HEK293T (cell line): ENCODE results near the gene RFNG.

ENCODE experiments used
- CTCF ChIA-PET: fragments of 350-600 bp; formaldehyde crosslinking; extraction: SDS; loops from one replicate; lab custom pipeline; 2021; ENCODE audit warnings: antibody characterized with exemption, inconsistent platforms; lab: Yijun Ruan, JAX
- POLR2A ChIA-PET: fragments of 350-600 bp; formaldehyde crosslinking; extraction: SDS; loops from one replicate; lab custom pipeline; 2020; ENCODE audit warnings: antibody characterized with exemption, inconsistent platforms; lab: Yijun Ruan, JAX
- DNase-seq: peaks from one replicate; pipeline ENCODE4 v3.0.0; 2012; ENCODE audit warnings: mixed read lengths; ENCODE audit errors: extremely low spot score
- ARNT ChIP-seq: fragments of 450-650 bp; IDR thresholded peaks from 2 replicates; pipeline ENCODE4 v1.6.1; 2017; ENCODE audit warnings: mild to moderate bottlenecking
- BHLHE40 ChIP-seq: fragments of 450-650 bp; IDR thresholded peaks from 2 replicates; pipeline ENCODE4 v1.6.1; 2016; ENCODE audit warnings: mild to moderate bottlenecking, moderate library complexity, borderline replicate concordance
- CTBP1 ChIP-seq: fragments of 450-650 bp; IDR thresholded peaks from 2 replicates; pipeline ENCODE4 v1.6.1; 2016; ENCODE audit warnings: borderline replicate concordance
- ELF4 ChIP-seq: fragments of 450-650 bp; IDR thresholded peaks from 2 replicates; pipeline ENCODE4 v1.6.1; 2017; ENCODE audit warnings: antibody characterized with exemption
- FOXA1 ChIP-seq: fragments of 450-650 bp; IDR thresholded peaks from 2 replicates; pipeline ENCODE4 v1.6.1; 2016; ENCODE audit warnings: mild to moderate bottlenecking
- FOXK2 ChIP-seq: fragments of 450-650 bp; IDR thresholded peaks from 2 replicates; pipeline ENCODE4 v1.6.1; 2016; ENCODE audit warnings: mild to moderate bottlenecking
- FOXM1 ChIP-seq: fragments of 450-650 bp; IDR thresholded peaks from 2 replicates; pipeline ENCODE4 v1.6.1; 2017; ENCODE audit warnings: mild to moderate bottlenecking, borderline replicate concordance
- HDGF ChIP-seq: fragments of 450-650 bp; IDR thresholded peaks from 2 replicates; pipeline ENCODE4 v1.6.1; 2017; ENCODE audit warnings: antibody characterized with exemption, borderline replicate concordance
- L3MBTL2 ChIP-seq: fragments of 450-650 bp; conservative IDR thresholded peaks from 2 replicates; pipeline ENCODE4 v1.6.1; 2016; ENCODE audit warnings: mild to moderate bottlenecking
- LEF1 ChIP-seq: fragments of 450-650 bp; IDR thresholded peaks from 2 replicates; pipeline ENCODE4 v1.6.1; 2017; ENCODE audit warnings: mild to moderate bottlenecking, borderline replicate concordance
- NFRKB ChIP-seq: fragments of 450-650 bp; IDR thresholded peaks from 2 replicates; pipeline ENCODE4 v1.6.1; 2016; ENCODE audit warnings: mild to moderate bottlenecking, moderate library complexity
- SP1 ChIP-seq: fragments of 450-650 bp; IDR thresholded peaks from 2 replicates; pipeline ENCODE4 v1.6.1; 2017
- SUZ12 ChIP-seq: fragments of 450-650 bp; IDR thresholded peaks from 2 replicates; pipeline ENCODE4 v1.6.1; 2016; ENCODE audit warnings: mild to moderate bottlenecking
- TARDBP ChIP-seq: fragments of 450-650 bp; IDR thresholded peaks from 2 replicates; pipeline ENCODE4 v1.6.1; 2016
- ZNF384 ChIP-seq: fragments of 450-650 bp; IDR thresholded peaks from 2 replicates; pipeline ENCODE4 v1.6.1; 2016
- TF ChIP-seq, protein P1 (sequence below): fragments of 450-650 bp; IDR thresholded peaks from 2 replicates; pipeline ENCODE4 v1.6.1; 2016

The RFNG gene

DNA sequence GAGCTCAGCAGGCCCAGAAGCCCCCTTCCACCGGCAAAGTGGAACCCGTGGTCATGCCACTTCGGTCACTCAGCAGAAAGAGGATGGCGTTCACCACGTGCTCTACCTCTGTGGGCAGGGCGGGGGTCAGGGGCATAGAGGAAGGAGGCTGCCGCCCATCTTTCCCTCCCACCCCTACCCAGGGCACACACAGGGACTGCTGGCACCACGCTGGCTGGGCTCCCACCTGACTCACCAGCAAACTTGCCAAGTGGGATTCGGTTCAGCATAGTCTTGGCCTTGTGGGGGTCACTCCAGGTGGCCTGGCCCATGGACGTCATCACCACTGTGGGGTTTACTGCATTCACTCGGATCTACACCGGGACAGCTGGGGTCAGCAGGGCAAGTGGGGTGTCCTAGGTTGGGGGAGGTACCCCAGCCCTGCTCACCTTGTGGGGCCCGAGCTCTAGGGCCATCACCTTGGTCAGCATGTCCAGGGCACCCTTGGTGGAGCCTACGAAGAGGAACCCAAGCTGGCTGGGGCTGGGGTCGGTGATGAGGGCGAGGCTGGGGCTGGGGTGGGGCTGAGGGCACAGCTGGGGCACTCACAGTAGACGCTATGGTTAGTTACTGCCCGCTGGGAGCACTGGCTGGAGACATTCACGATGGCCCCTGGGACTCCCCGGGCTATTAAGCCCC is 15.5 kb downstream of the RFNG start:
- POLR2A ChIA-PET = interaction anchor here (0.7 to 2.1 kb wide), 9 partner anchors 13 to 67 kb away, joined by 3 to 9 read pairs (median 4); partner anchors contain the start of genes CENPX, FASN, GPS1 and LRRC45

DNA sequence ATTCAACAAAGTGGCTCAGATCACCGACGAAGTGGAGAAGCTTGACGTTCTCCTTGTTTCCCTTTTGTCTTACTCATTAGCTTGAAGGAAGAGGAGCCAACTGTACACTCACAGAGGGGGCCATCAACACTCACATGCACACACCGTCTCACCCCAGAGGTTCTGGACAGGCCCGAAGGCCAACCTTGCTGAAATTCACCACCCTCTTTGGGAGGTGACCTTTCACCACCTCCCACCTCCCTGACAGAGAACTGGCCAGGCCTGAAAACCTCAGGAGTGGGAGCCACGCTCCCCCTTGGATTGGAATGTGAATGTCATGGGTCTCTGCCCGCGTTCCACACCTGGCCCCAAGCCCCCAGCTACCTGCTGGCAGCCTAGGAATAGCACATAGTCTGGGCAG is 16.1 kb downstream of the RFNG start:
- POLR2A ChIA-PET = interaction anchor here (0.7 to 2.1 kb wide), 12 partner anchors 8 to 322 kb away, joined by 3 to 9 read pairs (median 4); partner anchors contain the start of genes CENPX, FASN, GPS1 and LRRC45
- no peak for DNase-seq
- TF ChIP-seq SUZ12 = no peak
- no peak for TF ChIP-seq CTBP1
- TF ChIP-seq FOXA1 = no peak
- TF ChIP-seq, protein P1, sequence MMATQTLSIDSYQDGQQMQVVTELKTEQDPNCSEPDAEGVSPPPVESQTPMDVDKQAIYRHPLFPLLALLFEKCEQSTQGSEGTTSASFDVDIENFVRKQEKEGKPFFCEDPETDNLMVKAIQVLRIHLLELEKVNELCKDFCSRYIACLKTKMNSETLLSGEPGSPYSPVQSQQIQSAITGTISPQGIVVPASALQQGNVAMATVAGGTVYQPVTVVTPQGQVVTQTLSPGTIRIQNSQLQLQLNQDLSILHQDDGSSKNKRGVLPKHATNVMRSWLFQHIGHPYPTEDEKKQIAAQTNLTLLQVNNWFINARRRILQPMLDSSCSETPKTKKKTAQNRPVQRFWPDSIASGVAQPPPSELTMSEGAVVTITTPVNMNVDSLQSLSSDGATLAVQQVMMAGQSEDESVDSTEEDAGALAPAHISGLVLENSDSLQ = no peak
- no peak for TF ChIP-seq FOXM1
- TF ChIP-seq ARNT = no peak
- TF ChIP-seq BHLHE40 = no peak
- no peak for TF ChIP-seq TARDBP
- TF ChIP-seq ZNF384 = no peak
- TF ChIP-seq LEF1 = no peak
- no peak for TF ChIP-seq ELF4
- no peak for TF ChIP-seq SP1
- TF ChIP-seq HDGF = no peak
- CTCF ChIA-PET = no interaction called here

More for the DNA sequence above, 15.5 kb downstream of the RFNG start:
- DNase-seq = no peak
- TF ChIP-seq ELF4 = no peak
- TF ChIP-seq, protein P1 = no peak
- no peak for TF ChIP-seq SP1
- no peak for TF ChIP-seq ZNF384
- TF ChIP-seq CTBP1 = no peak
- TF ChIP-seq SUZ12 = no peak
- TF ChIP-seq ARNT = no peak
- TF ChIP-seq NFRKB = no peak
- TF ChIP-seq FOXK2 = no peak
- TF ChIP-seq BHLHE40 = no peak
- TF ChIP-seq FOXM1 = no peak
- no peak for TF ChIP-seq LEF1
- TF ChIP-seq FOXA1 = no peak
- TF ChIP-seq TARDBP = no peak
- no peak for TF ChIP-seq HDGF
- no peak for TF ChIP-seq L3MBTL2
- CTCF ChIA-PET = no interaction called here

DNA sequence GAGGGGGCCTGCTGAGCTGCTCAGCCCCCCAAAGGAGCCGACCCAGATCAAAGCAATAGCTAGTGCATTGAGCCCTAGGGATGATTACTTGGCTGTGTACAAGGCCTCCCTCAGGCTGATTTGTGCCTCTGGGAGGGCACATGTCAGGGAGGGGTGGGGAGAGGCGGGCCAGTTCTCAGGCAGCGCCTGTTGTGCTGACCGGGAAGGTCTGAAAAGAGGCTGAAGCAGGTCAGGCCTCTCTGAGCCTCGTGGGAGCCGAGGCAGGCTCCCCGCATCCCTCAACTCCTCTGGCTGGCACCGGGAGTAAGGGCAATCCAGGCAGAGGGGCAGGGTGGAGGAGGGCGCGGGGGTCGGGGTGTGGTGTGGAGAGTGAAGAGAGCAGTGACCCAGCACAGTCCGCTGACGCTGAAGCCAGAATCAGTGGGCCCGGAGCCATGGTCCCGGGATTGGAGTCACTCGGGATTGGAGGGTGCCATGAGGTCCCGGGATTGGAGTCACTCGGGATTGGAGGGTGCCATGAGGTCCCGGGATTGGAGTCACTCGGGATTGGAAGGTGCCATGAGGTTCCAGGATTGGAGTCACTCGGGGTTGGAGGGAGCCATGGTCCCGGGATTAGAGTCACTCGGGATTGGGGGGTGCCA is 17.1 kb downstream of the RFNG start:
- DNase-seq = no peak
- ChIA-PET POLR2A (interaction anchor here (0.7 to 2.1 kb wide), 8 partner anchors 9 to 321 kb away, joined by 3 to 7 read pairs (median 4); no protein-coding TSS in a partner anchor), CTCF (interaction anchor here (0.7 kb wide), 1 partner anchor 16 kb away, joined by 3 read pairs; no protein-coding TSS in a partner anchor)
- no peak for TF ChIP-seq ARNT
- TF ChIP-seq SUZ12 = no peak
- TF ChIP-seq ZNF384 = no peak
- no peak for TF ChIP-seq BHLHE40
- no peak for TF ChIP-seq FOXA1
- no peak for TF ChIP-seq FOXM1
- no peak for TF ChIP-seq TARDBP

DNA sequence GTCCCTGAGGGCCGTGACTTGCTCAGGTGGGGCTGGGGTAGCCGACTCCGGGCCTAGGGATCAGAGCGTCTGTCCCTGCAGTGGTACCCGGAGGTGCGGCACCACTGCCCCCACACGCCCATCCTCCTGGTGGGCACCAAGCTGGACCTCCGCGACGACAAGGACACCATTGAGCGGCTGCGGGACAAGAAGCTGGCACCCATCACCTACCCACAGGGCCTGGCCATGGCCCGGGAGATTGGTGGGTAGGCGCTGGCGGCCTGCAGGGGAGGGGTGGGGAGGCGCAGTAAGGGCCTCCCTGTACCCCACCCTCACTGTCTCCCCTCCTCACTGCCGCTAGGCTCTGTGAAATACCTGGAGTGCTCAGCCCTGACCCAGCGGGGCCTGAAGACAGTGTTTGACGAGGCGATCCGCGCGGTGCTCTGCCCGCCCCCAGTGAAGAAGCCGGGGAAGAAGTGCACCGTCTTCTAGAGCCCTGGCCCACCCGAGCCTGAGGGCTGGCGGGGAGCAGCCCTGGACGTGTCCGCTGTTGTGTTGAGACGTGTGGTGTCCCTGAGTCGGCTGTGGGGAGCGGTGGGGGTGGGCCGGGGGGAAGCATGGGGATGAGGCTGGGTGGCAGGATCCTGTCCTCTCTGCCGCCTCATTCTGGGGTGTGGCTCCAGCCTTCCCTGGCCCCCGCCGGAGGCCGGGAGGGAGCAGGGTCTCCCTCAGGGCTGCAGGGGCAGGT is 18.1 kb downstream of the RFNG start:
- TF ChIP-seq BHLHE40 (no peak), SUZ12 (no peak), ARNT (no peak), CTBP1 (no peak), FOXK2 (no peak), TARDBP (no peak), ELF4 (no peak), FOXA1 (no peak), FOXM1 (no peak), LEF1 (no peak), HDGF (no peak), ZNF384 (no peak), NFRKB (no peak), L3MBTL2 (no peak), SP1 (no peak)
- TF ChIP-seq, protein P1 = no peak

More for the DNA sequence above, 18.1 kb downstream of the RFNG start:
- ChIA-PET POLR2A (interaction anchor here (1.1 to 3.8 kb wide), 5 partner anchors 8 to 68 kb away, joined by 3 to 34 read pairs (median 7); partner anchors contain the start of gene FASN), CTCF (no interaction called here)
- no peak for DNase-seq
